Naive thymus-derived CD8-positive, alpha-beta T cell (primary cell): Measurements from ENCODE around the gene KRTAP5-2. TPM values are rescaled to one million over a fixed set of nuclear protein-coding genes. Genes with fewer than 3 reads are reported as not detected.

Experiments
- ATAC-seq, 2 donors: fragments of 150-1000 bp; cut with Tn5 transposase in 1 of 2; sonication (Bioruptor Pico), chemical (Tn5 transposase) in 1 of 2; 1 replicate in 1 of 2; 2 replicates in 1 of 2; pipeline ENCODE4 v1.10.0; 2021; ENCODE audit warnings: mild to moderate bottlenecking in 2 of 2, moderate library complexity in 2 of 2
- POLR2A ChIA-PET: fragments of 350-600 bp; sonication (Branson Sonifier 250); formaldehyde crosslinking; loops from one replicate; lab custom pipeline; 2021; ENCODE audit warnings: antibody characterized with exemption; lab: Charles Lee
- DNase-seq, 10 donors: peaks; one replicate each; pipeline versions ENCODE4 v3.0.0 to v3.0.0-alpha.2; 2020 to 2022
- H3K27ac Mint-ChIP-seq, 10 donors: one replicate each; pipeline ENCODE4 v1.8.0; 2020 to 2022; ENCODE audit warnings: mild to moderate bottlenecking in 10 of 10, mixed read lengths in 10 of 10, moderate library complexity in 4 of 10, inconsistent platforms in 1 of 10
- H3K27me3 Mint-ChIP-seq, 5 donors: one replicate each; pipeline ENCODE4 v1.8.0; 2021 to 2022; ENCODE audit warnings: mixed read lengths in 5 of 5
- H3K36me3 Mint-ChIP-seq, 3 donors: one replicate each; pipeline ENCODE4 v1.8.0; 2020 to 2022; ENCODE audit warnings: mixed read lengths in 3 of 3, mild to moderate bottlenecking in 2 of 3, inconsistent platforms in 1 of 3
- H3K4me1 Mint-ChIP-seq, 4 donors: one replicate each; pipeline ENCODE4 v1.8.0; 2021 to 2022; ENCODE audit warnings: mixed read lengths in 4 of 4
- H3K4me3 Mint-ChIP-seq, 10 donors: one replicate each; pipeline ENCODE4 v1.8.0; 2020 to 2022; ENCODE audit warnings: mild to moderate bottlenecking in 10 of 10, mixed read lengths in 10 of 10, moderate library complexity in 6 of 10, inconsistent platforms in 1 of 10
- H3K9me3 Mint-ChIP-seq, 9 donors: one replicate each; pipeline ENCODE4 v1.8.0; 2020 to 2022; ENCODE audit warnings: mixed read lengths in 9 of 9, mild to moderate bottlenecking in 3 of 9, inconsistent platforms in 1 of 9, moderate library complexity in 1 of 9
- polyA plus RNA-seq, 3 donors: library from polyadenylated mRNA; unstranded; fragments of 300-500 nt; fragmentation: Illumina TruSeq; gene quantifications; one replicate each; pipeline ENCODE4 v1.2.3, GENCODE V29; 2021
- total RNA-seq, 8 experiments: library from RNA in 2 of 8; stranded (reverse) in 2 of 8; gene quantifications; one replicate each; pipeline ENCODE4 v1.2.3 and lab custom pipeline; 2021 to 2026

The KRTAP5-2 gene
- total and polyA plus RNA-seq, 5 experiments from 2014 or later = not detected

DNA sequence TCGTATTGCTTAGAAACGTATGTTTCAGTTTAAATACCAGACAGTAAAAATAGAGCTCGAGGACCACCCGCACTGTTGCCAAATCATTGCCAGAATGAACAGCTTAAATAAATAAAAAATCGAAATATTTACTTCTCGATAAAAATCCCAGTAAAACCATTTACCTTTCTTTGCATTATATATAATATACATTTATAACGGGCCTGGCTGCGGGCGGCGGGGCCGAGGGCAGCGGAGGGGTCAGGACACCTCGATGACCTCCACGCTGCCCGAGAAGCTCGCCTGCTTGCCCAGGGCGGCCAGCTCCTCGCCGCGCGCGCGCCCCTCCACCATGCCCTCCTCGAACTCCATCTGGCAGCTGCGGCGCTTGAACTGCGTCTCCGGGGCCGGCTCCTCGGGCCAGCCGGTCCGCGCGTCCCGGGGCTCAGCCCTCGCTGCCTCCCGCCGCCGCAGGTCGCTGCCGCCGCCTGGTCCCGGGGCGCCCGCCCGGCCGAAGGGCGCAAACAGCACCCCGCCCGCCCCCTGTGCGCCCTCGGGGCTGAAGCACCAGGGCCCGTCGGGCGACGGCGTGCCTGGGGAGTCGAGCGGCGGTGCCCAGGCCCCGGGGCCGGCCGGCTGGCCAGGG lies 41.7 kb downstream of the KRTAP5-2 start:
- Mint-ChIP-seq H3K27me3 (peaks cover 2 to 12% (median 5%) of the 10 kb centered on the region in 5 donors), H3K4me1 (no peaks in the 10 kb centered on the region), H3K9me3 (no peaks in the 10 kb centered on the region), H3K4me3 (no peak overlapping the region), H3K36me3 (peaks cover 0 to 12% (median 3%) of the 10 kb centered on the region in 3 donors), H3K27ac (no peak overlapping the region)
- POLR2A ChIA-PET = interaction anchor here (1.2 kb wide), 2 partner anchors 9 to 18 kb away, joined by 3 to 4 read pairs; no protein-coding TSS in a partner anchor
- DNase-seq = peak in 1 of 10 donors; percentile 19
- ATAC-seq = no peak

DNA sequence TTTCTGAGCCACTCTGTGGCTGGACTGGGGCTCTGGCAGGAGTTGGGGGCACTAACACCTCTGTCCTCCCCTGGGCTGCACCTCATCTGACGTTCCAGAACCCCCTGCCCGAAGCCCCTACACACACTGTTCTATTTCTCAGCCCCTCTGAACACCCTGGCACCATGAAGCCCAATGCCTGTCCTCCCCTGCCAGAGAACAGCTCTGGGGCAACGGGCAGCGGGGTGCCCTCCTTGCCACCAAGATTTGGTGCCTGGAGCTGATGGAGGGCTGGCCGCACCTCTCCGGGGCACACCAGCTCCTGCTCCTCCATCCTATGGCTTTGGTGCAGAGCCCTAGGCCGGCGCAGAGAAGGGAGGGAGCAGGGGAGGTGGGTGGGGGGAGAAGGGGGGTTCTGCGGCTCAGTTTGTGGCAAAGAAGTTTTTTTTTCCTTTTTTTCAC lies 42.4 kb downstream of the KRTAP5-2 start:
- no peak overlapping the region for H3K4me3 Mint-ChIP-seq
- peak overlapping the region in 1 of 10 donors; percentile 28 for H3K27ac Mint-ChIP-seq
- peaks cover 0 to 12% (median 3%) of the 10 kb centered on the region in 3 donors for H3K36me3 Mint-ChIP-seq
- DNase-seq = peak in 1 of 10 donors; percentile 15
- peak in 1 of 2 donors; percentile 13 for ATAC-seq
- H3K9me3 Mint-ChIP-seq = no peaks in the 10 kb centered on the region
- H3K27me3 Mint-ChIP-seq = peaks cover 2 to 12% (median 5%) of the 10 kb centered on the region in 5 donors
- no peaks in the 10 kb centered on the region for H3K4me1 Mint-ChIP-seq
- POLR2A ChIA-PET = interaction anchor here (1.2 kb wide), 2 partner anchors 9 to 19 kb away, joined by 3 to 4 read pairs; no protein-coding TSS in a partner anchor

DNA sequence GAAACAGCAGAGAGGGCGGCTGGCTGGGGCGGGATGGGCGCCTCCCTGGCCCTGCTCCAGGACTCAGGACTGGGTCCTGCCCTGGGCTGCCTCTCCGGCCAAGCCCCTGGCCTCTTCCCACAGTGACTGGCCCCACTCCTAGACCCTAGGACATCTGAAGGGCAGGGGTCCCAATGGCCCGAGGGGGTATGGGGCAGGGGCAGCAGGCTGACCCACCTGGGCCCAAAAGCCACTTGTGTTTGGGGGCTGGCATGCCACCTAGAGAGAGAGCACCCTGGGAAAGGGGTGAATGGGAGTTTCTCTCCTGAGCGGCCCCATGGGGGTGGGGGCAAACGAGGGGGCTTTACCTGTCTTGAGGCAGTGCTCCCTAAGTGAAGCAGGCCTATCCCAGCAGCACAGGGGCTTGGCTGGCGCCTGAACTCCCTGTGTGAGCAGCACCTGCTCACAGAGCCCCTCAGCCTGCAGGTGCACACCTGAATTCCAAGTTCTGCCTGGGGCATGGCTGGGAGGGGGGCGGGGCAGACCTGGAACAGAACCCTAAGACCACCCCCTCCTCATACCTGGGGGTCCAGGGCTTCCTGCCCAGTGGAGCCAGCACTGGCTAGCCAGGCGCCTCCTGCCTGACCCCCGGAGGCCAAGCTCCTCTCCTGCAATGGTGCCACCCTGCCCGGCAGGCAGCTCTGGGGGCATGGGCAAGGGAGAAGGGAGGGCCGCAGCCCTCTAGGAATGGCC lies 42.9 kb downstream of the KRTAP5-2 start:
- Mint-ChIP-seq H3K4me1 (no peaks in the 10 kb centered on the region), H3K27me3 (peaks cover 2 to 15% (median 5%) of the 10 kb centered on the region in 5 donors), H3K4me3 (no peak overlapping the region), H3K9me3 (no peaks in the 10 kb centered on the region), H3K27ac (peak overlapping the region in 1 of 10 donors; percentile 28), H3K36me3 (peaks cover 0 to 12% (median 3%) of the 10 kb centered on the region in 3 donors)
- DNase-seq = no peak
- POLR2A ChIA-PET = interaction anchor here (1.2 kb wide), 1 partner anchor 10 kb away, joined by 4 read pairs; no protein-coding TSS in a partner anchor
- ATAC-seq = peak; percentile 19 to 24

DNA sequence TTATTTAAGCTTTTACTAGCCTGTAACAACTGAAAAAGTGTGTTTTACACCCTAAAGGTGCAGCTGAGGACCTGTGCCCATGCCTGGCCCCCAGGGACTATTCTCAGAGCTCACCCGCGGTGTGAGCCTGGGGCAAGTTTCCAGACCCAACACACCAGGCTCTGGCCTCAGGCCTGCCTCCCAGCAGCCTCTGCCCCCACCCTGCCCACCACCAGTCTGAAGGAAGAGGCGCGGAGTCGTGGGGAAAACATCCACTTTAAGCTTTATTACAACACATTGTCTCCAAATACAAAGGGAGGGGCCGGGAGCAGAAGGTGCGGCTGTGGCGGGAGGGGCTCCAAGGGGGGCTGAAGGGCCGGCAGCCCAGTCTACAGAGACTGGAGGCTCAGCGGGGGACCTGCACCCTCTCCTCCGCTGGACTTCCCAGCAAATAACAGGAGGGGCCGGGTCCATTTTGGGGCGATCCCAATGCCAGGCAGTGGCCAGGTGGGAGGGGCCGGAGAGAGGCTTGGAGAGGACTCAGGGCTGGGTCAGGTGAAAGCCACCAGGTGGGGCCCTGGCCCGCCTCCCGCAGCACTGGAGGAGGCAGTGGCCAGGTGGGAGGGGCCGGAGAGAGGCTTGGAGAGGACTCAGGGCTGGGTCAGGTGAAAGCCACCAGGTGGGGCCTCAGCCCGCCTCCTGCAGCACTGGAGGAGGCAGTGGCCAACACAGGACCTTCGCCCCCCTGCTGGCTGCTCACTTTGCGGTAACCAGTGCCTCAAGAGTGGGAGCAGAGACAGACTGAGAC lies 44.1 kb downstream of the KRTAP5-2 start:
- H3K27me3 Mint-ChIP-seq = peaks cover 6 to 23% (median 9%) of the 10 kb centered on the region in 5 donors
- H3K4me3 Mint-ChIP-seq = peak overlapping the region in 1 of 10 donors; percentile 42
- H3K4me1 Mint-ChIP-seq = peaks cover 0 to 2% (median 0%) of the 10 kb centered on the region in 4 donors
- peaks cover 0 to 12% (median 3%) of the 10 kb centered on the region in 3 donors for H3K36me3 Mint-ChIP-seq
- ATAC-seq = peak in 1 of 2 donors; percentile 8
- H3K27ac Mint-ChIP-seq = no peak overlapping the region
- DNase-seq = no peak
- no peaks in the 10 kb centered on the region for H3K9me3 Mint-ChIP-seq
- POLR2A ChIA-PET = no interaction called here

DNA sequence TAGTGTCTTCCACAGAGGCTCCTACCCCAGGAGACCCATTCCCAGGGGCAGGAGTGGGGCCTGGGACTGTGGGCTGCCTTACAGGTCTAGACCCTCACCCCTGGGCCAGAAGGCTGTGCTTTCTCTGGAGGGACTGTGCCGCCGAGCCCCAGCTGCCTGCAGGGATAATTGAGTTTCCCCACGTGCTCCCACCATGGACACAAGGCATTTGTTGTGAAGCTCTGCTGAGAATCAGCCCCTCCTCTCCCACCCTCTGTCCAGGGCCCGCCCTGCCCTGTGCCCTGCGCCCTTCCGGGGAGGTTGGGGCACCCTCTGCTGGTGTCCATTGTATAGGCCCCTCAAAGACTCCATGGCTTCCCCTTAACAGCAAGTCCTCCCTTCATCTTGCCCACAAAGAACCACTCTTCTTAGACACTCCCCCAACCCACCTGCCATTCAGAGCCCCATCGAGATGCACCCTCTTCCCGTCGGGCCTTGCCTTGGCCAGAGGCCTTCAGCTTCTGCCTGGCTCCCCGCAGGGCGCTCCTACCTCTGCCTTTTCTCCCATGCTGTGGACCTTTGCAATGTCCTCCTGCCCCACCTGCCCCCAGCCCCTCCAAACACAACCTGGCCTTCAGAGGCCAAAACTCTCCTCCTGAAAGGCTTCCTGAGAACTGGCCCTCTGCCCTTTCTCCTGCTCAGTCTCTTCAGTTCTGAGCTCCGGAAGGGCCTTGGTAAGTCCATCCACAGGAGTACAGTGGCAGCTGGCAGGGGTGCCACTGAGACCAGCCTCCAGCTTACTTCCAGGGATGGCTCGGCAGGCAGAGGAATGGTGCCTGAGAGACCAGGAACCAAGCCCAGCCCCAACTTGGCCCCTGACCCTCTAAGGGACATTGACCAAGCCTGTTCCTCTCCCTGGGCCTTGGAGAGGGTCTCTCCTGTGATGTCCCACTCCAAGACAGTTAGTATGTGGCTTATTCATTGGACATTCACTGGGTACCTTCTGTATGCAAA lies 48.5 kb downstream of the KRTAP5-2 start:
- POLR2A ChIA-PET = no interaction called here
- H3K9me3 Mint-ChIP-seq = no peaks in the 10 kb centered on the region
- H3K4me3 Mint-ChIP-seq = peak overlapping the region in 5 of 10 donors; percentile 7 to 50 (median 36)
- H3K4me1 Mint-ChIP-seq = peaks cover 2 to 10% (median 6%) of the 10 kb centered on the region in 4 donors
- no peaks in the 10 kb centered on the region for H3K36me3 Mint-ChIP-seq
- no peak overlapping the region for H3K27ac Mint-ChIP-seq
- DNase-seq (no peak), ATAC-seq (no peak)
- H3K27me3 Mint-ChIP-seq = peaks cover 9 to 46% (median 18%) of the 10 kb centered on the region in 5 donors

DNA sequence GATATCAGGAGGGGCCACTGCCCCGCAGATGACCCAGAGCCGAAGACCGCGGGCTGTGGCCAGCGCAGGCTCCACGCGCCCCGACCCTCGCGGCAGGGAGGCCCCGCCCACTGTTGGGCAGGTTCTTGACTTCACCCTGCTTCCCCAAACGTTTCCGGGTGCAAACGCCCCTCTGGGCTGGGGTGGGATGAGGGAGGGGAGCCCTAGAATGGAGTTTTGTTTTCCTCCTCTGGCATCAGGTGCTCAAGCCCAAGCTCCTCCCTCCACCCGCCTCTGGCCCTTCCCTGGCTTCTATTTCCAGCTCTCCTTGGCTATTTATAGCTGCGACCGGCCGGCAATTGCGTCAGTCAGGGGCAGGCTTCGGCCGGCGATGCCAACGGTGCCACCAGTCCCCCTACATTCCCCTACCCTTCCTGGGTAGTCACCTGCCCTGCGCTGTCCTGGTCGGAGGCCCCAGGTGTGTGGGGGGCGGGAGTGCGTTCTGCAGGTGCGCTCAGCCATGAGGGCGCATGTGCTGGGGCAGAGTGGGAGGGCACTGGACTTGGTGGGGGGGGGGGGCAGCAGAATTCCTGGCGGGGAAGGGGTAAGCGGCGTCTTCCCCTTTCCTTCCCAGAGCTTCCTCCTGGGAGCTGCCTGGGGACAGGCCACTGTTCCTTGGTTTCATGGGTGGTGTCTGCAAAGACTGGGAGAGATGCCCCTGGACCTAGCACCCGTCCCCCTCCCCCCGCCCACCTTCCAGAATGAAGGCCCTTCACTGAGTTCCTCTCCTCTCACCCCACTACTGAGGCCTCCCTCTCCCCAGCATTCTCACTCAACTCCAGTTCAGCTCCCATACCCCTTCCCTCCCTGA lies 49.6 kb downstream of the KRTAP5-2 start:
- H3K36me3 Mint-ChIP-seq = no peaks in the 10 kb centered on the region
- DNase-seq (no peak), ATAC-seq (no peak)
- POLR2A ChIA-PET = interaction anchor here (1.1 kb wide), 1 partner anchor 22 kb away, joined by 4 read pairs; no protein-coding TSS in a partner anchor
- H3K4me1 Mint-ChIP-seq = peaks cover 2 to 10% (median 6%) of the 10 kb centered on the region in 4 donors
- H3K27me3 Mint-ChIP-seq = peaks cover 9 to 48% (median 18%) of the 10 kb centered on the region in 5 donors
- H3K27ac Mint-ChIP-seq = peak overlapping the region in 2 of 10 donors; percentile 19 to 34
- no peaks in the 10 kb centered on the region for H3K9me3 Mint-ChIP-seq
- H3K4me3 Mint-ChIP-seq = peak overlapping the region in 6 of 10 donors; percentile 11 to 50 (median 32)

DNA sequence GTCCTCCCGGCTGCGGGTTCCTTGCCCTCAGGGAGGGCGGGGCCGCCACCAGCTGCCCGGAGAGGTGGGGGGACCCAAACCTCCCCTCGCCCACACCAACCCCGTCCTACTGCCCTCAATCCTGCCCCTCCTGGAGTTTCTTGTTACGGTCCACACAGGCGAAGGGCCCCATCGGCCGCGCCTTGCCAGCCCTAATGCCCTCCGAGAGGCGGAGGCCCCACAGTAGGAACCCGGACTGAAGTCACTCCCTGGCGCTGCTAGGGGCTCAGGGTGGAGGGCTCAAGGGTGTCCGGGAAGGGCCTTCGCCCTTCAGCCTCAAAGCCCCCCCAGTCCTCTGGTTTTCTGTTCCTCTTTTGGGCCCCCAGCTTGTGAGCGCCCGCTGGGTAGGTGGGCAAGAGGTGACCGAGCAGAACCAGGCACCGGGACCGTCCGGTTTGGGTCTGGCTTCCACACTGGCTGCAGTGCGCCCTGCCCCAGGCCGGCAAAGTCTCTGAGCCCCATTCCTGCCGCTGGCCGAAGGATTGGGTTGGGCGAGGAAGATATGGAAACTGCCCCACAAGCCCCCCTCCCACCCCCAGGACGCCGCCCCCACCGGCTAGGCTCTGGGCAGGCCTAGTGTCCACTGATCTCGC lies 50.5 kb downstream of the KRTAP5-2 start:
- Mint-ChIP-seq H3K4me1 (peaks cover 2 to 10% (median 6%) of the 10 kb centered on the region in 4 donors), H3K27me3 (peaks cover 9 to 44% (median 18%) of the 10 kb centered on the region in 5 donors), H3K4me3 (peak overlapping the region in 8 of 10 donors; percentile 16 to 69 (median 36)), H3K9me3 (no peaks in the 10 kb centered on the region), H3K27ac (no peak overlapping the region), H3K36me3 (no peaks in the 10 kb centered on the region)
- ATAC-seq = no peak
- DNase-seq = no peak
- POLR2A ChIA-PET = interaction anchor here (1.1 to 1.9 kb wide), 2 partner anchors 23 to 26 kb away, joined by 4 to 28 read pairs; partner anchors contain the start of gene DUSP8

Other genes with a start within 250 kb of the KRTAP5-2 start
- 1 to 10 TPM in 1 of 2 experiments, under 1 TPM in 1; 0.42 to 1.3 TPM for gene BRSK2, start 208.4 kb downstream of the KRTAP5-2 start, total RNA-seq
- not detected for gene BRSK2, start 208.4 kb downstream of the KRTAP5-2 start, polyA plus RNA-seq
- 10 to 100 TPM; 75.6 to 84.3 TPM for gene MOB2, start 111.5 kb downstream of the KRTAP5-2 start, total RNA-seq
- gene MOB2, start 111.5 kb downstream of the KRTAP5-2 start, polyA plus RNA-seq = 10 to 100 TPM; 29.1 to 47.9 (median 37.7) TPM
- gene DUSP8, start 26.0 kb downstream of the KRTAP5-2 start, total RNA-seq = 1 to 10 TPM; 3.1 to 5.1 TPM
- gene DUSP8, start 26.0 kb downstream of the KRTAP5-2 start, polyA plus RNA-seq = under 1 TPM in 2 of 3 donors, not detected in 1; 0.17 to 0.39 TPM
- not detected for gene KRTAP5-1, start 13.0 kb downstream of the KRTAP5-2 start, total RNA-seq
- not detected for gene KRTAP5-1, start 13.0 kb downstream of the KRTAP5-2 start, polyA plus RNA-seq
- gene KRTAP5-3, start 10.2 kb upstream of the KRTAP5-2 start, total RNA-seq = not detected
- not detected for gene KRTAP5-3, start 10.2 kb upstream of the KRTAP5-2 start, polyA plus RNA-seq
- not detected for gene KRTAP5-4, start 23.8 kb upstream of the KRTAP5-2 start, total RNA-seq
- not detected for gene KRTAP5-4, start 23.8 kb upstream of the KRTAP5-2 start, polyA plus RNA-seq
- gene KRTAP5-5, start 31.5 kb upstream of the KRTAP5-2 start, total RNA-seq = not detected
- not detected for gene KRTAP5-5, start 31.5 kb upstream of the KRTAP5-2 start, polyA plus RNA-seq
- not detected for gene KRTAP5-6, start 98.9 kb upstream of the KRTAP5-2 start, total RNA-seq
- not detected for gene KRTAP5-6, start 98.9 kb upstream of the KRTAP5-2 start, polyA plus RNA-seq
- 1 to 10 TPM; 2.0 to 4.3 TPM for gene IFITM10, start 152.3 kb upstream of the KRTAP5-2 start, total RNA-seq
- under 1 TPM in 1 of 3 donors, not detected in 2; 0.16 TPM for gene IFITM10, start 152.3 kb upstream of the KRTAP5-2 start, polyA plus RNA-seq
- 100 to 1,000 TPM; 134 to 142 TPM for gene CTSD, start 165.6 kb upstream of the KRTAP5-2 start, total RNA-seq
- 100 to 1,000 TPM; 163 to 203 (median 176) TPM for gene CTSD, start 165.6 kb upstream of the KRTAP5-2 start, polyA plus RNA-seq
- gene SYT8, start 236.7 kb upstream of the KRTAP5-2 start, total RNA-seq = not detected
- gene SYT8, start 236.7 kb upstream of the KRTAP5-2 start, polyA plus RNA-seq = not detected
- not detected for gene TNNI2, start 240.7 kb upstream of the KRTAP5-2 start, total RNA-seq
- not detected for gene TNNI2, start 240.7 kb upstream of the KRTAP5-2 start, polyA plus RNA-seq